GM21576 (cell line): ENCODE results near the gene SOWAHA.
"Not testable (repeated sequence)": the region's sequence is repeated elsewhere in the genome, so short reads cannot be mapped to it uniquely, and the experiment has no call there.

Experiments
- ATAC-seq: cut with Tn5 transposase; IDR thresholded peaks from one replicate; pipeline ENCODE4 v1.9.1; 2021; ENCODE audit warnings: mild to moderate bottlenecking, moderate library complexity; ENCODE audit not compliant: unreplicated experiment

SOWAHA gene

GRCh38 chr5:132806804-132807162 is 6.3 kb upstream of the SOWAHA start:
- not testable (repeated sequence) for ATAC-seq

- ATAC-seq, result no peak
These were observed 5.8 kb upstream of the SOWAHA start for GRCh38 chr5:132807163-132807838.

GRCh38 chr5:132808448-132808847 is 4.7 kb upstream of the SOWAHA start:
- ATAC-seq, result no peak

GRCh38 chr5:132808866-132809265 is 4.2 kb upstream of the SOWAHA start:
- no peak for ATAC-seq

- no peak for ATAC-seq
These were observed 2.5 kb upstream of the SOWAHA start for GRCh38 chr5:132810605-132811004.

GRCh38 chr5:132812123-132812765 is 858 bp upstream of the SOWAHA start:
- no peak for ATAC-seq

- ATAC-seq, result no peak
These were observed 749 bp downstream of the SOWAHA start for GRCh38 chr5:132813599-132814502.

GRCh38 chr5:132814503-132815294 is 1.6 kb downstream of the SOWAHA start:
- ATAC-seq, result no peak

GRCh38 chr5:132815454-132815853 is 2.4 kb downstream of the SOWAHA start:
- ATAC-seq, result no peak

- no peak for ATAC-seq
These were observed 3.0 kb downstream of the SOWAHA start for GRCh38 chr5:132816083-132816482.

GRCh38 chr5:132816554-132816953 is 3.5 kb downstream of the SOWAHA start:
- ATAC-seq, result no peak

GRCh38 chr5:132817011-132817410 is 3.9 kb downstream of the SOWAHA start:
- ATAC-seq, result no peak

GRCh38 chr5:132819468-132819867 is 6.4 kb downstream of the SOWAHA start:
- ATAC-seq, result no peak

- ATAC-seq, result peak; percentile 85
These were observed 7.2 kb downstream of the SOWAHA start for GRCh38 chr5:132820162-132820754.

GRCh38 chr5:132821350-132821749 is 8.2 kb downstream of the SOWAHA start:
- no peak for ATAC-seq

- ATAC-seq, result no peak
These were observed 8.7 kb downstream of the SOWAHA start for GRCh38 chr5:132821791-132822190.

- ATAC-seq, result no peak
These were observed 9.8 kb downstream of the SOWAHA start for GRCh38 chr5:132822650-132823480.

- no peak for ATAC-seq
These were observed 10.5 kb downstream of the SOWAHA start for GRCh38 chr5:132823481-132824050.

GRCh38 chr5:132824426-132824825 is 11.3 kb downstream of the SOWAHA start:
- no peak for ATAC-seq
